GM19035 (cell line): ENCODE measurements around the gene CLK1.
"Not testable (repeated sequence)": the region's sequence is repeated elsewhere in the genome, so short reads cannot be mapped to it uniquely, and the experiment has no call there.

ENCODE experiments used
- ATAC-seq: cut with Tn5 transposase; IDR thresholded peaks from one replicate; pipeline ENCODE4 v1.9.1; 2021; ENCODE audit not compliant: unreplicated experiment

Gene CLK1

GRCh38 chr2:200851398-200852248, 12.8 kb downstream of the CLK1 start:
- ATAC-seq = no peak

DNA sequence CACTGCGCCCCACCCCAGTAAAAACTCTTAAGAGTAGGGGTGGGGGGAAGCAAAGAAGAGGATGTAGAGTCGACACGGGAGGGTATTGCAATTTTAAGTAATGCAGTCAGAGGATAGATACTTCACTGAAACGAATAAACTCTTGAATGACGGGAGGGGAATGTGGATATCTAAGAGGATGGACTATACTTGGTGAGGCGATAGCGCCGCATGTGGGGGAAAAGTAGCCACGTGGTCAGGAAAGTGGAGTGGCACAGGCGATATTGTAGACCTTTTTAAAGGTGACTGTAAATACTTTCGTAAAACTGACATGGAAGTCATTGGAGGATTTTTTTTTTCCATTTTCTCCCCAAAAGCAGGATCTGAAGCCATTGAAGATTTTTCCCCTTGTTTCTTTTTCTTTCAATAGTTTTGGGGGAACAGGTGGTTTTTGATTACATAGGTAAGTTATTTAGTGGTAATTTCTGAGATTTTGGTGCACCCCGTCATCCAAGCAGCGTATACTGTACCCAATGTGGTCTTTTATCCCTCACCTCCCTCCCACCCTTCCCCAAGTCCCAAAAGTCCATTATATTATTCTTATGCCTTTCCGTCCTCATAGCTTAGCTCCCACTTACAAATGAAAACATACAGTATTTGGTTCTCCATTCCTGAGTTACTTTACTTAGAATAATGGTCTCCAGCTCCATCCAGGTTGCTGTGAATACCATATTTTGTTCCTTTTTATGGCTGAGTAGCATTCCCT, 13.8 kb downstream of the CLK1 start:
- ATAC-seq = no peak

DNA sequence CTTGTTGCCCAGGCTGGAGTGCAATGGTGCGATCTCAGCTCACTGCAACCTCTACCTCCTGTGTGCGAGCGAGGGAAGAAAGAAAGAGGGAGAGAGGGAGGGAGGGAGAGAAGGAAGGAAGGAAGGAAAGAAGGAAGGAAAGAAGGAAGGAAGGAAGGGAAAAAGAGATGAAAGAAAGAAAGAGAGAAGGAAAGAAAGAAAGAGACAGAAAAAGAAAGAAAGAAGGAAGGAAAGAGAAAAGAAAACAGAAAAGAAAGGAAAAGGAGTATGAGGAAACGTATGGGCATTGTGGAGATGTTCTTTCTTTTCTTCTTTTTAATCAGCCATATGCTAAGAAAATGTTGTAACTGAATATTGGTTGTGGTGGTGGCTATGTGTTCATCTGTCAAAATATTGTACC, 16.5 kb downstream of the CLK1 start:
- ATAC-seq = no peak

DNA sequence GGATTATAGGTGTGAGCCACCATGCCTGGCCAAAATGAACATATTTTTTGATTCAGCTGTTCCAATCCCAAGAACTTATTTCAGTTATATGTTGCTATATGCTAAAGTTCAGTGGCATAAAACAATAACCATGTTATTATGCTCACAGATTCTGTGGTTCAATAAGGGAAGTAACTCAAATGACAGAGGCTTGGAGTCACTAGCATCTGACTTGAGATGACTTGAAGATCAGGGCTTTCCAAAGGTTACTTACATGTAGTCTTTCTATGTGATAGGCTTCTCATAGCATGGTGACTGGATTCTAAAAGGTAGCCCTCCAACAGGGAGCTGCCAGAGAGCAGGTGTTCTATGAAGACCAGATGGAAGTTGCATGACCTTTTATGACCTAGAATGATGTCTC, 17.2 kb downstream of the CLK1 start:
- ATAC-seq = no peak

DNA sequence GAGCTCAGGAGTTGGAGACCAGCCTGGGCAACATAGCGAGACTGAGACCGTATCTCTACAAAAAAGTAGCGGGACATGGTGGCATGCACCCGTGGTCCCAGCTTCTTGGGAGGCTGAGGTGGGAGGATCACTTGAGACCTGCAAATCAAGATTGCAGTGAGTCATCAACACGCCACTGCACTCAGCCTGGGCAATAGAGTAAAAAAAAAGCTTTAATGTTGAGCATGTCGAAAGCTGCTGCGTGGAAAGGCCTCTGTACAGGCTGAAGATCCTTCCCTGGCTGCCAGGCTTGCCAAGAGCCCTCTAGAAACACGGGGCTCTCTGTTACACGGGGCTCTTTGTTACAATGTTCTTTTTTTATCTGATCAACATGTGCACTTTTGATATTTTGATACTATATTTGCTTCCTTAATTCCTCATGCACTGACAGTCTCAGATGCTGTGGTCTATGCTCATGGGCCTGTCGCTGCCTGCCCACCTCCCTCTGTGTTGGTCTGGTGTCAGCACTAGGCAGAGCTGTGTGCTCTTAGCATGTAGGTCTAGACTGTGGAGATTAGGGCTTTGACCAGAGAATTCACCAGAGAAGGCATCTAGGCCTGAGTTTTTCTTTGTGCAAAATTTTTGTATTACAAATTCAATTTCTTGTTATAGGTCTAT, 18.7 kb downstream of the CLK1 start:
- no peak for ATAC-seq

GRCh38 chr2:200845194-200845593, 19.3 kb downstream of the CLK1 start:
- ATAC-seq = no peak

DNA sequence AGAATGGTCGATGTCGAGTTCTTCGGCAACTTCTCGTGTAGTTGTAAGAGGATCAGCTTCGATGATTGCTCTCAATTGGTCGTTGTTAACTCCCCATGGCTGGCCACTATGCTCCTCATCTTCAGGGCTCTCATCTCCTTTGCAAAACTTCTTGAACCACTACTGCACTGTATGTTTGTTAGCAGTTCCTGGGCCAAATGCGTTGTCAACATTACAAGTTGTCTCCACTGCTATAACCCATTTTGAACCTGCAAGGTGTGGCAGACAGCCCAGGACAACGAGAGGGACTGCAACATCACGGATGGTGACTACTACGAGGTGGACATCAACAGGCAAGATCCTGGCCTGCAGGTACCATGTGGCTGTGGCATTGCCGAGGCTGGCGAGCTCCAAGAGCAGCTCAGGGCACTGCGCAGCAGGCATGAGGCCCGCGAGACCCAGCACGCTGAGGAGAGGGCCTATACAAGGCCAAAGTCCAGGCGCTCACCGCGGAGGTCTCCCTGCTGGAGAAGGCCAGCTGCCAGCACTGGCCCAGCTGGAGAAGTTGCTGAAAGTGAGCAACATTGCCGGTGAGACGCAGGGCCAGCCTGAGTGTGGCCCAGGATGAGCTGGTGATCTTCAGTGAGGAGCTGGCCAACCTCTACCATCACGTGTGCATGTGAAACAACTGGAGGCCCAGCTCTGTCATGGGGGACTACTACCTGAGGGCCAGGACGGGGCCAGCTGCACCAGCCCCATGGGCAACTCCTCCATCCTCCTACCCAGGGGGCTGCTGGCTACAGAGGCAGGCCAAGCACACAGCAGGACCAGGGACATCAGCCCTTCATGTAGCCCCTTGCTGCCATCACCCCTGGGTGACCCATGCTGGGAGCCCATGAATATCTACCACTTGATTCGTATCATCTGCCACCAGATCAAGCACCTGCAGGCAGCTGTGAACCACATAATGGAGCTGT, 20.2 kb downstream of the CLK1 start:
- ATAC-seq = no peak

DNA sequence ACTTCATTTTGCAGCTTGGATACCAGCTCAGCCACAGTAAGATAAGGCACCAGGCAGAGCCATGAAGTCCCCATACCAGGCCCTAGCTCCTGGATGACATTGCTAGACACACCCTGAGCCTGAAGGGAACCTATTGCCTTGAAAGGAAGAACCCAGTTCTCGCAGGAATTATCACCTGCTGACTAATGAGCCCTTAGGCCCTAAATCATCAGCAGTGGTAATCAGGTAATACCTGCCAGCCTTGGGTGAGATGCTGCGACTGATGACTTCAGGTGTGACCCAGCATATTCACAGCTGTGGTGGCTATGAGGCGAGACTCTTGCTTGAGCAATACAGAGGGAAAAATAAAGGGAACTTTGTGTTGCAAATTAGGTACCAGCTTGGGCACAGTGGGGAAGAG, 24.9 kb downstream of the CLK1 start:
- ATAC-seq = no peak

DNA sequence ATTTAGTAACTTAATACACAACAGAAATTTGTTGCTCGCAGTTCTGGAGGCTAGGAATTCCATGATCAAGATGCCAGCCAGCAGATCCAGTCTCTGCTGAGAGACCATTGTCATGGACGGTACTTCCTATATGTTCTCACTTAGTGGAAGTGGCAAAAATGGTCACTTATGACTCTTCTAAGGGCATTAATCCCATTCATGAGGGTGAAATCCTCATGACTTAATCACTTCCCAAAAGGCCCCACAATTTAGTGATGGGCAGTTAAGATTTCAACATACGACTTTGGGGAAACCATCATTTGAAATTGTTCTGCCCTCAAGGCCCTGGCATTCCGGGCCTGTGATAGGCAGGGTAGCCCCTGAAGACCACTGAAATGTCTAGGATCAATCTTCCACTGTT, 29.8 kb downstream of the CLK1 start:
- no peak for ATAC-seq

DNA sequence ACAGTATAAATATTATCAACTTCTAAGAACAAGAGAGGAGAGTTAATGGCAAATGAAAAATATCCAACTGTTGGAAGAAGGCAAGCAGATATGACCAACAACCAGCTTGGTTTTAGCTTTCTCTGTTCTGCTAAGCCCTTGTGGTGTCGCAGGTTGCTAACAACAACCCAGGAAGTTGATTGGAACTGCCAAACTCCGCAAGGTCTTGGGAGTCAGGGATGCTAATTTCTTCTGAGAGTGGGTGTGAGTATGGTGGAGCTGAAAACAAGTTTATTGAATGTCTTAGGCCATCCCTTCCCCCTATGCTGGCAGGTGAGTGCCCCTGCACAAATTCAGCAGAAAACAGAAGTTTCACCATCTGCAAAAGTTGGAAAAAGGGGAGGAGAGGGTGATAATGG, 35.2 kb downstream of the CLK1 start:
- no peak for ATAC-seq

DNA sequence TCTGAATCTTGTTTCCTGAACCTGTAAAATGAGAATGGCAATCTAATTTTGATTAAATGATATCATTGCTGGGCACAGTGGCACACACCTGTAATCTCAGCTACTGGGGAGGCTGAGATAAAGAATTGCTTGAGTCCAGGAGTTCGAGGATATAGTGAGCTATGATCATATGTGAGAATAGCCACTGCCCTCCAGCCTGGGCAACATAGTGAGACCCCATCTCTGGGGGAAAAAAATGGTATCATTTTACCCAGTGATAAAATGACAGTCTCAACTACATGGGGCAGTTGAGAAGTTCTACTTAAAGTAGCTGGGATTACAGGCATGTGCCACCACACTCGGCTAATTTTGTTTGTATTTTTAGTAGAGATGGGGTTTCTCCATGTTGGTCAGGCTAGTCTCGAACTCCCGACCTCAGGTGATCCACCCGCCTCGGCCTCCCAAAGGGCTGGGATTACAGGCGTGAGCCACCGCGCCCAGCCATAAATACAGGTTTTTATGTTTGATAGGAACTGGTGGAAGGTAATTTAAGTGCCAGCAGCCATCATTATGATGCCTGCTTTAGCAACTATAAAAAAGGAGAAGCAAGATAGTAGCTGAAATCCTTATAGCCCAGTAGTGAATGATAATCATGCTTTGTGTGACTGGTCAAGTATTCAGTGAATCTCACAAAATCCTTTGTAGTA, 35.7 kb downstream of the CLK1 start:
- ATAC-seq = no peak

- no peak for ATAC-seq
Measured at GRCh38 chr2:200828104-200828503, 36.4 kb downstream of the CLK1 start.

GRCh38 chr2:200821686-200822245, 42.7 kb downstream of the CLK1 start:
- no peak for ATAC-seq

GRCh38 chr2:200820573-200821234, 43.8 kb downstream of the CLK1 start:
- no peak for ATAC-seq

GRCh38 chr2:200818732-200819131, 45.7 kb downstream of the CLK1 start:
- not testable (repeated sequence) for ATAC-seq

GRCh38 chr2:200814917-200815316, 49.5 kb downstream of the CLK1 start:
- ATAC-seq = no peak

DNA sequence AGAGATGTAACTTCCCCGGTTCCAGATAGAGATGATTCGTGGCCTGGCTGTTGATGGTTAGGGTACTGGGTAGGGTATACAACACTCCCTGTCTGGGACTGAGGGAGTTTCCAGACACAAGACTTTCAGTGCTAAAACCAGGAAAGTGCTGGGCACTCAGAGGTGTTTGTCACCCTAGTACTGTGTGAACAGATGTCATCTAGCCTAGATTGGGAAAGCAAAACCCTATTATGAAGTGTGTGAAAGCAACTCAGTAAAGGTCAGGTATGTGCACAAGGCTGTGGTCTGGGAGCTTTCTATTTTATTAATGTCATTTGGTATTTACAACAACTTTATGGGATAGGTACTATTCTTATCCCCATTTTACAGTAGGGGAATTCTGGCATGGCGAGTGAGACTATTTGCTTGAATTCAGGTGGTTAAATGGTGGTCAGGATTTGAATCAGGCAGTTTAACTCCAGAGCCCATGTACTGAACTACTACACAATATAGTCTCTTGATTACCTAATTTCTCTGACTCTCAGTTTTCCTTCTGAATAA, 50.1 kb downstream of the CLK1 start:
- ATAC-seq = no peak

- ATAC-seq = peak; percentile 42
Measured at GRCh38 chr2:200812122-200813022, 52.1 kb downstream of the CLK1 start.
